Measurements from ENCODE around the gene ENTPD6. TPM values are rescaled to one million over a fixed set of nuclear protein-coding genes. Genes with fewer than 3 reads are reported as not detected.

ENTPD6 gene
- total RNA-seq, 1 donor from 2014 or later: 32.3 TPM

DNA sequence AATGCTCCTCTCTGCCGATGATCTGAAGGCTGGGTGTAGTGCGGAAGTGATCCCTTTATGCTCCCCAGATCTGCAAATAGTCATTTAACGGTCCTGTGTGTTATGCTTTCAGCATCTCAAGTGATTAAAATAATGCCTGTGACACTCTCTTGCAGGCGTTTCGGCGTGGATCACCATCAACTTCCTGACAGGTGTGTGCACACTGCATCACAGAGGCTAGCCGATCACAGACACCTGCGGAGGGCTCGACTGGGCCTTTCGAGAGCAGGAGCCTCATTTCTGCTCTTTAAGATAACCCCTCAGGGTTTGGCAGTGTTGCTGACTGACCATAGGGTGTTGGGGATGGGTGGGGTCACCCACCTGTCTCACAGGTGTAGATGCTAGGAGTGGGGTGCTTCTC is 20.0 kb downstream of the ENTPD6 start:
- Mint-ChIP-seq H3K36me3 (peaks cover 17% of the 10 kb centered on the region), H3K9me3 (no peaks in the 10 kb centered on the region), H3K4me3 (no peak overlapping the region), H3K27ac (no peak overlapping the region), H3K27me3 (ENCODE audit: insufficient read depth, low read depth) (peaks cover 4% of the 10 kb centered on the region), H3K4me1 (no peaks in the 10 kb centered on the region)
- H2AFZ ChIP-seq (replicated peaks): no peak overlapping the region
- H3K9me3 ChIP-seq (ENCODE audit: low read depth): no peaks in the 10 kb centered on the region
- no peak overlapping the region for H3K4me2 ChIP-seq
- no peaks in the 10 kb centered on the region for H3K79me2 ChIP-seq (ENCODE audit: low read depth)
- DNase-seq (ENCODE audit: low spot score): no peak
- no peak overlapping the region for H3K9ac ChIP-seq
- H3K36me3 ChIP-seq: no peaks in the 10 kb centered on the region
- no peaks in the 10 kb centered on the region for H3F3A ChIP-seq (ENCODE audit: low read depth)
- H3K27ac ChIP-seq: no peak overlapping the region
- H3K4me1 ChIP-seq: peaks cover 3% of the 10 kb centered on the region
- TF ChIP-seq EZH2phosphoT487 (IDR thresholded peaks at IDR 0.05) (no peak), EZH2 (IDR thresholded peaks at IDR 0.05) (no peak)
- TF ChIP-seq, protein P1, sequence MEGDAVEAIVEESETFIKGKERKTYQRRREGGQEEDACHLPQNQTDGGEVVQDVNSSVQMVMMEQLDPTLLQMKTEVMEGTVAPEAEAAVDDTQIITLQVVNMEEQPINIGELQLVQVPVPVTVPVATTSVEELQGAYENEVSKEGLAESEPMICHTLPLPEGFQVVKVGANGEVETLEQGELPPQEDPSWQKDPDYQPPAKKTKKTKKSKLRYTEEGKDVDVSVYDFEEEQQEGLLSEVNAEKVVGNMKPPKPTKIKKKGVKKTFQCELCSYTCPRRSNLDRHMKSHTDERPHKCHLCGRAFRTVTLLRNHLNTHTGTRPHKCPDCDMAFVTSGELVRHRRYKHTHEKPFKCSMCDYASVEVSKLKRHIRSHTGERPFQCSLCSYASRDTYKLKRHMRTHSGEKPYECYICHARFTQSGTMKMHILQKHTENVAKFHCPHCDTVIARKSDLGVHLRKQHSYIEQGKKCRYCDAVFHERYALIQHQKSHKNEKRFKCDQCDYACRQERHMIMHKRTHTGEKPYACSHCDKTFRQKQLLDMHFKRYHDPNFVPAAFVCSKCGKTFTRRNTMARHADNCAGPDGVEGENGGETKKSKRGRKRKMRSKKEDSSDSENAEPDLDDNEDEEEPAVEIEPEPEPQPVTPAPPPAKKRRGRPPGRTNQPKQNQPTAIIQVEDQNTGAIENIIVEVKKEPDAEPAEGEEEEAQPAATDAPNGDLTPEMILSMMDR (IDR thresholded peaks at IDR 0.05): no peak
- no peaks in the 10 kb centered on the region for H3K27me3 ChIP-seq
- no peaks in the 10 kb centered on the region for H4K20me1 ChIP-seq (ENCODE audit: low read depth)
- no peak overlapping the region for H3K4me3 ChIP-seq

DNA sequence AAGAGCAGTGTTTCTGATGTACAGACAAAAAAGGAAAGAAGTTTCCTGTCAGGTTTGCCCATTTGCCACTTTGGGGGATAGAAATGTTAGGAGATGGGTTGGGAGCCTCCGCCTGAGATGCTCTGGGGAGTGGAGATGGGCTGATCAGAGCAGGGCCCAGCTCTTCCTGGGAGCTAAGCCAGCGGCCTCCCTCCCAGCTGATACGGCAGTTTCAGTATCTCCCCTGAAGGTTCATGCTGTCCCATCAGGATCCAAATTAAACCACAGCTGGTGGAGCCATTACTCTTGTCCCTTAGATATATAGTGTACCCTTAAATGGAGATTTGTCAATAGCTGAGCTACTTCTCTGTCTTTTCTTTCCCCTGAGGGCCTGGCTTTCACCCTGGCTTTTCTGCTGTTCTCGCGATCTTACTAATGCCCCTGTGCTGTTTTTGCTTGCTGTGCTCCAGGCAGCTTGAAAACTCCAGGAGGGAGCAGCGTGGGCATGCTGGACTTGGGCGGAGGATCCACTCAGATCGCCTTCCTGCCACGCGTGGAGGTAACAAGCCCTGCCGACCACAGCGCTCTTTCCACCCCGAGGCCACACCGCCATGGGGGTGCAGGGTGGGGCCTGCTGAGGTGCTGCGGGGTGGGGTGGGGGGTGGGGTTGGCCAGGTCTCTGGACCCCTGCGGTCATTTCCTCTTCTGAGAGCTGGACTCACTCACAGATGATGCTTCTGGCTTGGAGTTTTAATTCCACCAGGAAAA is 20.9 kb downstream of the ENTPD6 start:
- no peak for DNase-seq (ENCODE audit: low spot score)
- H3K79me2 ChIP-seq (ENCODE audit: low read depth): no peaks in the 10 kb centered on the region
- H3K4me2 ChIP-seq: no peak overlapping the region
- no peaks in the 10 kb centered on the region for H4K20me1 ChIP-seq (ENCODE audit: low read depth)
- H3K27me3 Mint-ChIP-seq (ENCODE audit: insufficient read depth, low read depth): peaks cover 4% of the 10 kb centered on the region
- H3K4me3 Mint-ChIP-seq: no peak overlapping the region
- H3K27ac ChIP-seq: no peak overlapping the region
- H3K27ac Mint-ChIP-seq: no peak overlapping the region
- no peak overlapping the region for H3K4me3 ChIP-seq
- H3F3A ChIP-seq (ENCODE audit: low read depth): no peaks in the 10 kb centered on the region
- TF ChIP-seq EZH2 (IDR thresholded peaks at IDR 0.05): no peak
- TF ChIP-seq EZH2phosphoT487 (IDR thresholded peaks at IDR 0.05): no peak
- TF ChIP-seq, protein P1 (IDR thresholded peaks at IDR 0.05): no peak
- no peaks in the 10 kb centered on the region for H3K9me3 Mint-ChIP-seq
- H3K9me3 ChIP-seq (ENCODE audit: low read depth): no peaks in the 10 kb centered on the region
- no peaks in the 10 kb centered on the region for H3K4me1 Mint-ChIP-seq
- peaks cover 3% of the 10 kb centered on the region for H3K4me1 ChIP-seq
- no peaks in the 10 kb centered on the region for H3K36me3 ChIP-seq
- no peaks in the 10 kb centered on the region for H3K27me3 ChIP-seq
- no peak overlapping the region for H2AFZ ChIP-seq (replicated peaks)
- peaks cover 17% of the 10 kb centered on the region for H3K36me3 Mint-ChIP-seq
- no peak overlapping the region for H3K9ac ChIP-seq

- no peak overlapping the region for H3K27ac ChIP-seq
- no peak overlapping the region for H3K9ac ChIP-seq
- Mint-ChIP-seq H3K36me3 (peaks cover 11% of the 10 kb centered on the region), H3K27me3 (ENCODE audit: insufficient read depth, low read depth) (peaks cover 4% of the 10 kb centered on the region), H3K4me1 (no peaks in the 10 kb centered on the region), H3K9me3 (no peaks in the 10 kb centered on the region), H3K27ac (no peak overlapping the region), H3K4me3 (no peak overlapping the region)
- no peak overlapping the region for H3K4me3 ChIP-seq
- TF ChIP-seq, protein P1 (IDR thresholded peaks at IDR 0.05): no peak
- no peak for TF ChIP-seq EZH2phosphoT487 (IDR thresholded peaks at IDR 0.05)
- TF ChIP-seq EZH2 (IDR thresholded peaks at IDR 0.05): no peak
- H3K36me3 ChIP-seq: no peaks in the 10 kb centered on the region
- no peaks in the 10 kb centered on the region for H3K79me2 ChIP-seq (ENCODE audit: low read depth)
- no peak overlapping the region for H2AFZ ChIP-seq (replicated peaks)
- no peaks in the 10 kb centered on the region for H3F3A ChIP-seq (ENCODE audit: low read depth)
- no peak for DNase-seq (ENCODE audit: low spot score)
- H3K4me2 ChIP-seq: no peak overlapping the region
- H4K20me1 ChIP-seq (ENCODE audit: low read depth): no peaks in the 10 kb centered on the region
- peaks cover 4% of the 10 kb centered on the region for H3K4me1 ChIP-seq
- no peaks in the 10 kb centered on the region for H3K27me3 ChIP-seq
- H3K9me3 ChIP-seq (ENCODE audit: low read depth): no peaks in the 10 kb centered on the region
These were observed 21.9 kb downstream of the ENTPD6 start for GRCh38 chr20:25217161-25218108.
